ENCODE data around the gene CHCHD6. TPM values are rescaled to one million over a fixed set of nuclear protein-coding genes. Genes with fewer than 3 reads are reported as not detected.
A peak's percentile ranks its signal among the peaks of the same experiment; 100 is the strongest.

CHCHD6 gene
- total RNA-seq, 1 donor from 2014 or later: 38.2 TPM

DNA sequence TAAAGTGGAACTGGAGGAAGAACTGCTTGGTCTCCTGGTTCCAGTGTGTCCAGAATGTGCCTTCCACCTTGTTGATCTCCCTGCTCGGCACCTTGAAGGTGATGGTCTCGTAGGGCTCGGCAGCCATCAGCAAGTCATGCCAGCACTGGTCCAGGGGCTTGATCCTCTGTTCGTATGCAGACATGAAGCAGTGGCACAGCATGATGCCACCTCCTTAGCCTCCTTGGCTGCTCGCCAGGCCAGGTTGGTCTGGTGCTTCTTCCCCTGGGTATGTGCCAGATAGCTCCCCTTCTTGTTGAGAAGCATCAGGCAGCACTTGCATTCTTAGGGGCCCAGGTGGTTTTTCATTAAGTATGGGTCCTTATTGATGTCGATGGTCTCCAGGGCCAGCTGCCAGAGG is 31.3 kb upstream of the CHCHD6 start:
- H3K4me3 ChIP-seq (ENCODE audit: low read depth, low read length): no peak overlapping the region
- TF ChIP-seq, protein P1, sequence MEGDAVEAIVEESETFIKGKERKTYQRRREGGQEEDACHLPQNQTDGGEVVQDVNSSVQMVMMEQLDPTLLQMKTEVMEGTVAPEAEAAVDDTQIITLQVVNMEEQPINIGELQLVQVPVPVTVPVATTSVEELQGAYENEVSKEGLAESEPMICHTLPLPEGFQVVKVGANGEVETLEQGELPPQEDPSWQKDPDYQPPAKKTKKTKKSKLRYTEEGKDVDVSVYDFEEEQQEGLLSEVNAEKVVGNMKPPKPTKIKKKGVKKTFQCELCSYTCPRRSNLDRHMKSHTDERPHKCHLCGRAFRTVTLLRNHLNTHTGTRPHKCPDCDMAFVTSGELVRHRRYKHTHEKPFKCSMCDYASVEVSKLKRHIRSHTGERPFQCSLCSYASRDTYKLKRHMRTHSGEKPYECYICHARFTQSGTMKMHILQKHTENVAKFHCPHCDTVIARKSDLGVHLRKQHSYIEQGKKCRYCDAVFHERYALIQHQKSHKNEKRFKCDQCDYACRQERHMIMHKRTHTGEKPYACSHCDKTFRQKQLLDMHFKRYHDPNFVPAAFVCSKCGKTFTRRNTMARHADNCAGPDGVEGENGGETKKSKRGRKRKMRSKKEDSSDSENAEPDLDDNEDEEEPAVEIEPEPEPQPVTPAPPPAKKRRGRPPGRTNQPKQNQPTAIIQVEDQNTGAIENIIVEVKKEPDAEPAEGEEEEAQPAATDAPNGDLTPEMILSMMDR (conservative IDR thresholded peaks at IDR 0.05; ENCODE audit: low read depth, low read length): no peak
- no peak for DNase-seq (ENCODE audit: low read depth)

DNA sequence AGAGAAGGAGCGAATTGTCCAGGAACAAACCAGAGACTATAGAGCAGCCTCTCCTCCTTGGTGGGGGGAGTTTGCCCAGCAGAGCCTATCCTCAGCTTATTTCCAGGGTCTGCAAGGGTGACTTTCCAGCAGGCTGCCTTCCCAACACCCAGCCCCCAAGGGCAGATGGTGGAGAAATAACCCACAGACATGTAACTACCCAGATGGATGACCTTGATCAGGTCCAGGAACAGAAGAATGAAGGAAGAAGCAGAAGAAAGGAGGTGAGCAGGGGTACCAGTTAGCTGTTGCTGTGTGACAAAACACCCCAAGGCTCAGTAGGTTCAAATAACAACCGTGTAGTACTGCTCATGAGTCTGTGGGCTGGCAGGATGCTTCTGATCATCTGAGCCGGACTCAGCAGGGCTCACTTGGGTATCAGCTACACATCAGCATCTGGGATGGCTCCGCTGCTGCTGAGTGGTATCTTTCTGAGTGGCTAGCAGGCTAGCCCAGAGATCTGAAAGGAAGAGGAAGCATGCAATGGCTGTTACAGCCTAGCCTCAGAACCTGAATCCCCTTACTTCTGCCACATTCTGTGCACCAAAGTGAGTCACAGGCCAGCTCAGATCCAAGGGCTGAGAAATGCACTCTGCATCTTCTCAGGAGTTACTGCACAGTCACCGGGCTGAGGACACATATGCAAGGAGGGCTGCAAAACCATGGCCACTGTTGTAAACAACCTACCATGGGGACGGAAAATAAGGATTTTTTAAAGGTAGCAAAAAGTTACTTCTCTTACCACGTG is 26.9 kb upstream of the CHCHD6 start:
- H3K4me3 ChIP-seq (ENCODE audit: low read depth, low read length): no peak overlapping the region
- DNase-seq (ENCODE audit: low read depth): no peak
- TF ChIP-seq, protein P1 (conservative IDR thresholded peaks at IDR 0.05; ENCODE audit: low read depth, low read length): no peak

DNA sequence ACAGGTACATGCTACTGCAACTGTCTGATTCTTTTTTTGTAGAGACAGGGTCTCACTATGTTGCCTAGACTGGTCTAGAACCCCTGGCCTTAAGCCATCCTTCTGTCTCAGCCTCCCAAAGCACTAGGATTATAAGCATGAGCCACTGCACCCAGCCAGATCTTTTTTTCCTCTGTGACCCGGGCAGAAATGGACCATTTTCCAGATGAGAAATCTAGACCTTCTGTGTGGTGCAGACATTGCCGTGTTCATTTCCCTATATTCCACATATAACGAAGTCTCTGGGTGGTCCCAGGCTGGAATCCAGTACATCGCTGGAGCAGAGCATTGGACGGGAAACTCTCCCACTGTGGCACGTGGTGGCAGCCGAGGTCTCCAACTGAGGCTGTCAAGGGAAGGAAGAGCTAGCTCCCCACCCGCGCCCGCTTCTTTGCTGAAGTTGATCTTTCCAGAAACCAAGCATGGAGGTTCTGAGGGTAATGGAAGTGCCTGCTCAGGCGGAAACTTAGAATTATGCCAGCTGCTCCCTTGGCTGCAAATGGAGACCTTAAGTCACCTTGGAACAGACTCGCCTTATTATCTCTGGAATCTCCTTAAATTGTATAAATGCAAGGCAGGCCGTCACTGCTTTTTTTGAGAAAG is 26.1 kb upstream of the CHCHD6 start:
- DNase-seq (ENCODE audit: low read depth): no peak
- TF ChIP-seq, protein P1 (conservative IDR thresholded peaks at IDR 0.05; ENCODE audit: low read depth, low read length): no peak
- H3K4me3 ChIP-seq (ENCODE audit: low read depth, low read length): no peak overlapping the region

DNA sequence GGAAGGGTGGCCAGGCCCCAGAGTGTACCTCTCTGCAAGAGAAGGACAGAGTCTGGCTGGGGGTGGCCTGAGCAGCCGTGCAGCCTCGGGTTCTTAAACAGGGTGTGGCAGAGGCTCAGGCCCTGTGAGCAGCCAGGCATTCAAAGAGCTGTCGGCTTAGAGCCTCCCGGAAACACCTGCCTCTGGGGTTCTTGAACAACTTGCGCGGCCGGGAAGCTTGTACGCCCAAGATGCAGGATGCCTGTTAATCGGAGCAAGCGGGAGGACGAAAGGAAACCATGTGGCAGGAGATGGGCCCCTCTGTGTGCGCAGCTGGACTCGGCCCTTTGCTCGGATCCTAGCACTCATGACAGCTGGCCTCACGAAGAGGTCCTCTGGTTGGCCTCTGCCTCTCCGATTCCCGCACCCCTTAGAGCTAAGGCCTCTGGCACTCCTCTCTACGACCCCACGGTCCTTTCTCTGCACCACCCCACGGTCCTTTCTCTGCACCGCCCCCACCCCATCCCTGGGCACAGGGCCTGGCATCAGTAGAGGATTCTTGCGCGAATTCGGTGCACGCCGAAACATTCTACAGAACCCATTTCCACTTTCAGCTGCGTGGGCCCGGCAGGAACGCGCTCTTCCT is 25.2 kb upstream of the CHCHD6 start:
- no peak for DNase-seq (ENCODE audit: low read depth)
- no peak overlapping the region for H3K4me3 ChIP-seq (ENCODE audit: low read depth, low read length)
- TF ChIP-seq, protein P1 (conservative IDR thresholded peaks at IDR 0.05; ENCODE audit: low read depth, low read length): no peak

DNA sequence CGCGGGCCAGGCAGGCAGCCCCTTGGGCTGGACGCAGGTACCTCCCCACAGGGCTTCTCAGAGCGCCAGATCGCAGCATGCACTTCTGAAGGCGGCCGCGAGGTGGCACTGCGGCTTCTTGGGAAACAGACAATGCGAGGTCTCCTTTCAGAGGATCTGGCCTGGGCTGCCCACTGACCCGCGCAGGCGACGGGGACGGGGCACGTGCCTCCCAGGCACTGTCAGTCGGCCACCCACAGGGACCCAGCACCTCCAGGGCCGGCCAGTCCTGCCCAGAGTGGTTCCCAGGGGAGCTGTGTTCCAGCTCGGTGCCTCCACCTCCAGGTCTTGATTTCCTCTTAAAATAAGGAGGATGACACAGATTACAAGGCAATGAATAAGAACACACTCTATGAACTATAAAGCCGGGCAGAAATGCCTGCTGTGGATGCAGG is 24.7 kb upstream of the CHCHD6 start:
- H3K4me3 ChIP-seq (ENCODE audit: low read depth, low read length): no peak overlapping the region
- no peak for DNase-seq (ENCODE audit: low read depth)
- TF ChIP-seq, protein P1 (conservative IDR thresholded peaks at IDR 0.05; ENCODE audit: low read depth, low read length): peak; percentile 83

DNA sequence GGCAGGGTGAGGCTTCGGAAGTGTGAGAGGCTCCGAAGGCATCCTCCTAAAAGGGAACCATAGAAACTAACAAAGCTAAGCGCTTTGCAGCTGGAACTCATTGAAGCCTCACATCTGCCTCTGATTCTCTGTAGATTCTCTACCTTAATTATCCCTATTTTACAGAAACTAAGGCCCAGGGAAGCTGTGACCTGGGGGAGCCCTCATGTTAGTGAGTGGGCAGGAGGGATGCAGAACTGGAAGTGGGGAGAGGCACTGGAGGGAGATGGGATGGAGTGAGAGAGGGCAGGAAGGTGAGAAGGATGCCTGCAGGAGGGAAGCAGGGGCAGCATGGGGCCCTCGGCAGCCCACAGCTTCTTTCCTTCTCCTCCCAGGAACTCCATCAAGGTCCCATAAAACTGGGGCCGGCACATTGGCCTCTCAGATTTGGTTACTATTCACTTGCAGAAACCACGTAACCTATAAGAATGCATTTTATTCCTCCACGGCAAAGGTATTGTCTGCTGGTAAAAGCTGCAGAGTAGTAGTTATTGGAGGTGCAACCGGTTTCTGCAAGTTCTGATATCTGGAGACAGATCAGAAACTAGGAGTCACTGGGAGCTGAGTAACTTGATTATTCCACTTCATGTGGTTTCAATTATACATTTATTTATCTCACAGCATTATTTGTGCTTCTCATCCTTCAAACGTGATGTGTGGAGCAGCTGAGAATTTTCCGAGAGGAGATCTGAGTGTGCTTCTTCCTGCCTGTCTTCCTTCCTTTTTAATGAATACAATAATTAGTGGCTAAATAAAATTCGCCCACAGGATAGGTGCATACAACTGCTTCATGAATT is 24.0 kb upstream of the CHCHD6 start:
- DNase-seq (ENCODE audit: low read depth): no peak
- TF ChIP-seq, protein P1 (conservative IDR thresholded peaks at IDR 0.05; ENCODE audit: low read depth, low read length): no peak

More for the DNA sequence above, 24.0 kb upstream of the CHCHD6 start:
- H3K4me3 ChIP-seq (ENCODE audit: low read depth, low read length): no peak overlapping the region
